GM19324 (cell line): Measurements from ENCODE around the gene THAP7.
"Not testable (repeated sequence)": the region's sequence is repeated elsewhere in the genome, so short reads cannot be mapped to it uniquely, and the experiment has no call there.

Source experiments
- ATAC-seq: cut with Tn5 transposase; IDR thresholded peaks from one replicate; pipeline ENCODE4 v1.9.1; 2021; ENCODE audit warnings: mild to moderate bottlenecking, moderate library complexity; ENCODE audit not compliant: unreplicated experiment, low FRiP score

THAP7 gene

DNA sequence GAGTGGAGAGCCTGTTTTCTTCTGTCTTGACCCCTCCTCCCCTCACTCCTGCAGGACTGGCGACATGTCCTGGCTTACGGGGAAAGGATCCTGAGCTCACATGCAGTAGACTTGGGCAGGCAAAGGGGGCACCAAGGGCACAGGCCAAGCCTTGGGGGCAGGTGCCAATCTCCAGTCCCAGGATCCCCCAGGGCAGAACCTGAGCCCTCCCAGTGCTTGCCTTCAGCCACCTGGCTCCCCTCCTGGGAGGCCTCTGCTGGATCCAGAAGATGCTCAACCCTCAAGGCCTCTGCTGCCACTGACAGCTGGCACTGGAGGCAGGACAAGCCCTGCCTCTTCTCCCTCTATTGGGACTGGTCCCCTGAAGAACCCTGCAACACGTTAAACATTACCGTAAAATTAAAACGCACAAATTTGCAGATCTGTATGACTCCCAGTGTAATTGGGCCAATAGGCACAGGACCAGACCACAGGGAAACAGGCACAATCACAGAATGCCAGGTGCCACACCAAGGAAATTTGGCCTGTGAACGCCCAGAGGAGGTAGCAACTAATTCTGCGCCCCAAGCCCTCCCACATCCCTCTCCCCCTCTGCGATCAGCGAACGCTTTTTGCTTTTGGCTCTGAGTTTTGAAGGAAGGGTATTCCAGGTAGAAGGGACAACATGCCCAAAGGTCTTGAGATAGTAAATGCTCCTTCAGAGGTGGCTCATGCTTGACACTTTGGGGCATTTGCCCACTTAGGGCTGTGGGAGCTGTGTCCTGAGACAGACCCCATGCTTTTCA is 20.8 kb downstream of the THAP7 start:
- no peak for ATAC-seq

DNA sequence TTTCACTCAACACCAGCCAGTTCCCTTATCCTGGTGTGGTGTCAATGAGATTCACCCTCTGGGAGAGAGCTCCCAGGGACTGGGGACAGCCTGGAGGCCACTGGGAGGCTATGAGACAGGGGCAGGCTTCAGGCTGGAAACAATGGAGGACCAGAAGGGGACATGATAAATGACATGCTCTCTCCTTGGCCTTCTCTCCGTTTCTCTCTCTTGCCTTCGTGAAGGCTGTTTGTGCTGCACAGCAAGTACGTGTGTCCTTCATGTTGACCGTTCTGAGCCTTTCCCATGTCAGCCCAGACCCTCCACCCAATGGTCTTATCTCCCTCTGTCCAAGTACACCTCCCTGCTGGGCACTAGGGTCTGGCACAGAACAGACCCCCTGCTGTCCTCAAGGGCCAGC is 21.4 kb downstream of the THAP7 start:
- ATAC-seq = no peak

DNA sequence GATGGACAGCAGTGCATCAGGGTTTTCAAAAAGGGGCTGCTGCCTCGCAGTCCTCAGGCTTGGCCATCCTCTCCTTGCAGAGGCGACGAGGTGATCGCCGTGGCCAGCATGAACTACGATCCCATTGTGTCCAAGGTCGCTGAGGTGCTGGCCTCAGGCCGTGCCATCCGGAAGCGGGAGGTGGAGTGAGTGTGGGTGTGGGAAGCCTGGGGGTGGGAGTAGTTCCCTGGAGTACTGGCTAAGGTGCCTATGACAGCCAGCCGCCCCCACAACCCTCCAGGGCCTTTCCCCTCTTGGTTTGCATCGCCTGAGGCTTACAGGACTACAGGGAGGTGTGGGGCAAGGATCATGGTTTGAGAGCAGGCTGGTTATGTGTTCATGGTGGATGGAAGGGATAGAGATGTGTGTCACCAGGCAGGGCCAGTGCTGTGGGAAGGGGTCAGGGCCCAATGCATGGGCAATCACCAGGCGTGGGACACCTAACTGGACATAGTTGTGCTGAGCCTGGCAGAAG is 21.9 kb downstream of the THAP7 start:
- no peak for ATAC-seq

GRCh38 chr22:20979243-20979809 is 22.6 kb downstream of the THAP7 start:
- no peak for ATAC-seq

GRCh38 chr22:20978419-20978818 is 23.5 kb downstream of the THAP7 start:
- ATAC-seq = no peak

DNA sequence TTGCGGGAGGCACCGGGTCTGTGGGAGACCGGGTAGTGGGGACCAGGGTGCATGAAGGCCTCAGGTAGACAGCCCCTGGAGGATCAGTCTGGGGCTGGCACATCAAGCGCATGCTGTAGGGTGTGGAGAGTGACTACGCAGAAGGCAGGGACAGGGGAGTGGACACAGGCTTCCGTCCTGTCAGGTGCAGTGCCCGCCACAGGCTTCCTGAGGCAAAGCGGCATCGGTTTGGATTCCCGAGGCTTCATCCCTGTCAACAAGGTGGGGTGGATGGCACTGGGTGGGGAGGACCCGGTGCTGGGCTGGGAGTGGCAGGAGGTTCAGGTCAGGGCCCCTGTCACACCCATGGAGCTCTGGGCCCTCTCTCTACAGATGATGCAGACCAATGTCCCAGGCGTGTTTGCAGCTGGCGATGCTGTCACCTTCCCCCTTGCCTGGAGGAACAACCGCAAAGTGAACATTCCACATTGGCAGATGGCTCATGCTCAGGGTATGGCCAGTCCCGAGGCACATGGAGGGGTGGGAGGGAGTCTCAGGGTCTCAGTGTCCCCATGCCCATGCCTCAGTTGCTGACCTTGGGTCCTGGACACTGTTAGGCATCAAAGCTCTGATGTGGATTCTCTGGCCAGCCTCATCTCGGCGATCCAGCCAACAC is 24.3 kb downstream of the THAP7 start:
- ATAC-seq = no peak

GRCh38 chr22:20977019-20977418 is 24.9 kb downstream of the THAP7 start:
- no peak for ATAC-seq

DNA sequence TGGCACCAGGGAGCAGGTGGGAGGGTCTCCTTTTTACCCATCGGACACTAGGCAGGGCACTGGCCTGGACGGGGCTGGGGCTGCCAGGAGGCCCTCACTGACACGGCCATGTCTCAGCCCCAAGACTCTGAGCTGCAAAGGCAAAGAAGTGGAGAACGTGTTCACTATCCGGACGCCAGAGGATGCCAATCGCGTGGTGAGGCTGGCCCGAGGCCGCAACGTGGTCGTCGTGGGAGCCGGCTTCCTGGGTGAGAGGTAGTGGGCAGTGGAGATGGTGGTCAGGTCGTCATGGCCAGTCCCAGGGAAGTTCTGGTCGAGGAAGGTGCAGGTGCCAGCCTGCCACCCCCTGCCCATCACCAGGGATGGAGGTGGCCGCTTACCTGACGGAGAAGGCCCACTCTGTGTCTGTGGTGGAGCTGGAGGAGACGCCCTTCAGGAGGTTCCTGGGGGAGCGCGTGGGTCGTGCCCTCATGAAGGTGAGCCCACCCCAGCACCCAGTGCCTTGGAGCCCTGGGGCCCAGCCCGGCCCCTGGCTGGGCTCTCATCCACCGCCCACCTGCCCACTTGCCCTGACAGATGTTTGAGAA is 25.5 kb downstream of the THAP7 start:
- no peak for ATAC-seq

GRCh38 chr22:20975541-20976290 is 26.2 kb downstream of the THAP7 start:
- ATAC-seq = no peak

GRCh38 chr22:20974336-20974955 is 27.5 kb downstream of the THAP7 start:
- ATAC-seq = no peak

DNA sequence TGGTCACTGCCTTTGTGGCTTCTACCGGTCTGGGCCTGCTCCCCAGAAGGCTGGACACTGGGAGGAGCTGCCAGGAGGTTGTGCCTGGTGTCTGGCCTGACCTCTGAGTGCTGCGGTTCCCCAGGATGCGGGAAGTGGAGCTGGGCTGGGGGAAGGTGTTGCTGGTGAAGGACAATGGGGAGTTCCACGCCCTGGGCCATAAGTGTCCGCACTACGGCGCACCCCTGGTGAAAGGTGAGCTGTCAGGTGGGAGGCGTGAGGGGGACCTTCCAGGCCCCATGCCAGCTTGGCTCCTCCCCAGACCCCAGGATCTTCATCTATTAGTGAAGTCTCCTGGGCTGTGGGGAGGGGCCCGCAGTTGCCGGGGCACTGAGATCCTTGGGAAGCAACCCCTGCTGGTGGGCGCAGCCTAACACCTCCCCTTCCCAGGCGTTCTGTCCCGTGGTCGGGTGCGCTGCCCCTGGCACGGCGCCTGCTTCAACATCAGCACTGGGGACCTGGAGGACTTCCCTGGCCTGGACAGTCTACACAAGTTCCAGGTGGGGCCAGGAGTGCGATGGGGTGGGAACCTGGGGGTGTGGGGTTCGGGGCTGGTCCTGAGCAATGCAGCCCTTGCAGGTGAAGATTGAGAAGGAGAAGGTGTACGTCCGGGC is 28.2 kb downstream of the THAP7 start:
- no peak for ATAC-seq

GRCh38 chr22:20972933-20973577 is 28.9 kb downstream of the THAP7 start:
- no peak for ATAC-seq

DNA sequence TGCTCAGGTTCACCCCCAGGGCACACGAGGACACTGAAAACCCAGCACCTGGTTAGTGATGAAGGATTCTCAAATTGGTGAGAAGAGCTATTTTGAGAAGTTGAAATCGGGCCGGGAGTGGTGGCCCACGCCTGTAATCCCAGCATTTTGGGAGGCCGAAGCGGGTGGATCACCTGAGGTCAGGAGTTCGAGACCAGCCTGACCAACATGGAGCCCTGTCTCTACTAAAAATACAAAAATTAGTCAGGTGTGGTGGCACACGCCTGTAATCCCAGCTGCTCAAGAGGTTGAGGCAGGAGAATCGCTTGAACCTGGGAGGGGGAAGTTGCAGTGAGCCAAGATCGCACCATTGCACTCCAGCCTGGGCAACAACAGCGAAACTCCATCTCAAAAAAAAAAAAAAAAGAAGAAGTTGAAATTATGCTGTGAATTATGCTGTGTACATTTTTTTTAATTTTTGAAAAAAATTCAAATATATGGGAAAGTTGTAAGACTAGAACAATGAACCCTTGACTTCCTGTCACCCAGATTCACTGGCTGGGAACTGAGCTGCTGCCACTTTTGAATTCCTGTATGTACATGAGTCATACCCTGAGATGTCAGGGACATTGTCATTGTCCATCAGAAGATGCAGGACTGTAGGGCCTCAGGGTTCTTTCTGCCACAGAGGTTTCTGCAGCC is 29.8 kb downstream of the THAP7 start:
- ATAC-seq = not testable (repeated sequence)

- no peak for ATAC-seq
Measured at GRCh38 chr22:20970939-20971657, 30.8 kb downstream of the THAP7 start.

DNA sequence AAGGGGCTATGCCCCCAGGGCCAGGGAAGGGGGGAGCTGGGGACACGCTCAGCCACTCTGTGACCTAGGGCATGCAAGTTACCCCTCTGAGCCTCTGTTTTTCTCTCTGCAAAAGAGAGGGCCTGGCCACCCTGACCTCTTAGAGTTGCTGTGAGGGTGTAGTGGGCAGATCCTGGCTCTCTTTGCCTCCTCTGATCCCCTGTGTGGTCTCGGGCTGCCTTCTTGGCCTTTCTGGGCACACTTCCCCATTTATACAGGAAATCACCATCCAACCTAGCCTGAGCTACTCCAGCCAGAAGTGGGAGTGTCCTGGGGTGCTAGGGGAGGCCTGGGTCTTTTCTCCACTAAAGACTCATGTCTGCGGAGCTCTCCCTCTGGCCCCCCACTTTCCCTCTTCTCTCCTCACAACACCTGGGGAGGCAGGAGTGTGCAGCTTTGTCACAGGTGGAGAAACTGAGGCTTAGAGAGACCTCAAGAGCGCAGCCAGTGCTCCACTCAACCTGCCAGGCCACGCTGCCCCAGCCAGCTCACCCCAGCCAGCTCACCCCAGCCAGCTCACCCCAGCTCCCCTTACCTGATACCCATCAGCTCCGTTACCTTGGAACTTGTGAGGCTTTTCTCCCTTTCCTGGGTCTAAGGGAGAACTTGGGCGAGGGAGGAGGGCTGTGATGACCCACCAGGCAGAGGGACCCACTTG is 33.5 kb downstream of the THAP7 start:
- no peak for ATAC-seq

DNA sequence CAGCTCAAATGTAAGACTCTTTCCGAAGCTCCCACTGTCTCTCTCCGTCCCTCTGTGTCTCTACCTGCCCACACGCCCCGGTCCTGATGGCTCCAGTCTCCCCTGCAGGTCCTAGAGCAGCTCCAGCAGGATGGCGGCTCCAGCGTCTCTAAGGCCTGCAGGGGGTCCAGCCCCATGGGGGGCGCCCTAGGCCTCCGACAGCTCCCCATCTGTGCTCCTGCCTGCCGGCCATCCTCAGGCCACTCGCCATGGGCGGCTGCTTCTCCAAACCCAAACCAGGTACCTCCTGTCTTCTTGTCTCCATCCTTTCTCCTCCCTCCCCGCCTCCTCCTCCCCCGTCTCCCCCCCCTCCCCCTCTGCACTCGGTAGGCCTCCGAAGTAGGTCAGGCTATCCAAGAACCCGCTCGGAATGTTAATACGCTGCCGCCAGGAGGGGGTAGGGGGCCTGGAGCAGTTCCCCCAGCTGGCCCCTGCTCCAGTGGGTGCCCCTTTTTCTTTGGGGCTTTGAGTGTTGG is 34.2 kb downstream of the THAP7 start:
- no peak for ATAC-seq
